HL-60 (cell line): Measurements from ENCODE around the gene SMARCA2.
A peak's percentile ranks its signal among the peaks of the same experiment; 100 is the strongest.

ENCODE experiments used
- DNase-seq, 2 experiments: peaks; one replicate each; pipeline ENCODE4 v3.0.0-alpha.2; 2010 to 2020; ENCODE audit warnings: low read depth in 1 of 2, low spot score in 1 of 2
- H3K27ac ChIP-seq: fragments of 250-450 bp; sonication (Bioruptor Pico); replicated peaks from 2 replicates; pipeline ENCODE4 v1.5.1; 2020; ENCODE audit warnings: mild to moderate bottlenecking, moderate library complexity
- H3K27me3 ChIP-seq: fragments of 250-450 bp; sonication (Bioruptor Pico); 2 replicates; pipeline ENCODE4 v1.5.1; 2021; ENCODE audit warnings: mild to moderate bottlenecking, moderate library complexity; ENCODE audit not compliant: insufficient read depth, poor library complexity, severe bottlenecking
- H3K4me3 ChIP-seq: replicated peaks from 2 replicates; pipeline ENCODE4 v1.5.1; 2011; ENCODE audit warnings: mild to moderate bottlenecking, control low read depth, low read length; ENCODE audit not compliant: insufficient read depth
- CTCF ChIP-seq: IDR thresholded peaks from one replicate; pipeline ENCODE4 v1.5.1; 2011; ENCODE audit warnings: low read length, control low read depth, inconsistent platforms; ENCODE audit not compliant: insufficient read depth
- GABPA ChIP-seq: IDR thresholded peaks from 2 replicates; pipeline ENCODE4 v1.6.1; 2012; ENCODE audit warnings: low read depth
- POLR2AphosphoS5 ChIP-seq: IDR thresholded peaks from 2 replicates; pipeline ENCODE4 v1.6.1; 2012; ENCODE audit warnings: low read depth
- REST ChIP-seq: IDR thresholded peaks from 2 replicates; pipeline ENCODE4 v1.6.1; 2012; ENCODE audit warnings: low read depth; ENCODE audit not compliant: insufficient replicate concordance
- SPI1 ChIP-seq: IDR thresholded peaks from 2 replicates; pipeline ENCODE4 v1.6.1; 2012; ENCODE audit warnings: low read depth, mild to moderate bottlenecking, borderline replicate concordance

The SMARCA2 gene

GRCh38 chr9:2018162-2018643 lies 3.1 kb downstream of the SMARCA2 start:
- DNase-seq = no peak
- H3K27ac ChIP-seq = peak overlapping the region; percentile 98

GRCh38 chr9:2018764-2019558 lies 3.8 kb downstream of the SMARCA2 start:
- H3K4me3 ChIP-seq = peak overlapping the region; percentile 71
- no peak for TF ChIP-seq CTCF
- TF ChIP-seq POLR2AphosphoS5 = no peak
- no peak for TF ChIP-seq REST
- no peak for TF ChIP-seq SPI1
- no peak for TF ChIP-seq GABPA
- peak overlapping the region; percentile 98 for H3K27ac ChIP-seq
- H3K27me3 ChIP-seq = no peaks in the 10 kb centered on the region
- no peak for DNase-seq

More at GRCh38 chr9:2018162-2018643, 3.1 kb downstream of the SMARCA2 start:
- H3K27me3 ChIP-seq = no peaks in the 10 kb centered on the region
- TF ChIP-seq POLR2AphosphoS5 (no peak), CTCF (no peak), SPI1 (no peak), GABPA (no peak), REST (no peak)
- H3K4me3 ChIP-seq = peak overlapping the region; percentile 71

GRCh38 chr9:2019723-2020122 lies 4.6 kb downstream of the SMARCA2 start:
- DNase-seq = no peak
- H3K27ac ChIP-seq = no peak overlapping the region
- H3K27me3 ChIP-seq = no peaks in the 10 kb centered on the region
- H3K4me3 ChIP-seq = no peak overlapping the region
- TF ChIP-seq SPI1 = no peak
- TF ChIP-seq REST = no peak
- no peak for TF ChIP-seq CTCF
- TF ChIP-seq POLR2AphosphoS5 = no peak
- no peak for TF ChIP-seq GABPA
